Measurements from ENCODE around the gene ZNF507.
"Not testable (repeated sequence)": the region's sequence is repeated elsewhere in the genome, so short reads cannot be mapped to it uniquely, and the experiment has no call there.

ZNF507 gene

GRCh38 chr19:32406161-32407003 lies 61.0 kb downstream of the ZNF507 start:
- DNase-seq (ENCODE audit: low read depth in 4 of 4, low spot score in 1 of 4): no peak

GRCh38 chr19:32407004-32407992 lies 61.9 kb downstream of the ZNF507 start:
- no peak for DNase-seq (ENCODE audit: low read depth in 4 of 4, low spot score in 1 of 4)

GRCh38 chr19:32415246-32415645 lies 69.8 kb downstream of the ZNF507 start:
- no peak for DNase-seq (ENCODE audit: low read depth in 4 of 4, low spot score in 1 of 4)

GRCh38 chr19:32415669-32416068 lies 70.3 kb downstream of the ZNF507 start:
- DNase-seq (ENCODE audit: low read depth in 4 of 4, low spot score in 1 of 4): no peak

- no peak for DNase-seq (ENCODE audit: low read depth in 4 of 4, low spot score in 1 of 4)
Measured at GRCh38 chr19:32416749-32417456, 71.5 kb downstream of the ZNF507 start.

- DNase-seq (ENCODE audit: low read depth in 4 of 4, low spot score in 1 of 4): no peak
Measured at GRCh38 chr19:32418155-32418554, 72.7 kb downstream of the ZNF507 start.

- no peak for DNase-seq (ENCODE audit: low read depth in 4 of 4, low spot score in 1 of 4)
Measured at GRCh38 chr19:32421589-32422361, 76.4 kb downstream of the ZNF507 start.

- no peak for DNase-seq (ENCODE audit: low read depth in 4 of 4, low spot score in 1 of 4)
Measured at GRCh38 chr19:32422435-32422834, 77.0 kb downstream of the ZNF507 start.

- DNase-seq (ENCODE audit: low read depth in 4 of 4, low spot score in 1 of 4): not testable (repeated sequence)
Measured at GRCh38 chr19:32423944-32424343, 78.5 kb downstream of the ZNF507 start.

GRCh38 chr19:32427536-32427935 lies 82.1 kb downstream of the ZNF507 start:
- no peak for DNase-seq (ENCODE audit: low read depth in 4 of 4, low spot score in 1 of 4)

- DNase-seq (ENCODE audit: low read depth in 4 of 4, low spot score in 1 of 4): no peak
Measured at GRCh38 chr19:32436692-32437091, 91.3 kb downstream of the ZNF507 start.

- no peak for DNase-seq (ENCODE audit: low read depth in 4 of 4, low spot score in 1 of 4)
Measured at GRCh38 chr19:32437096-32437495, 91.7 kb downstream of the ZNF507 start.

Data from stimulated activated CD4-positive, alpha-beta T cell treated with anti-CD3 and anti-CD28 coated beads, Interleukin-1b, Interleukin-23, amount 100 ng/mL, for 24 hours (primary cell).